ENCODE data around the gene PPCS.

PPCS gene

GRCh38 chr1:42456010-42456753 lies at the start of gene PPCS, which contains the start of gene ZMYND12:
Gene PPCS, plus strand, starts transcription at chr1:42456543. Its CDS starts 23 bp downstream, at chr1:42456566.
Gene ZMYND12, minus strand, starts transcription at chr1:42456022. Its CDS starts 25 bp downstream, at chr1:42455997.
- peak; percentile 72 to 96 (median 80) for DNase-seq
- intact Hi-C loops (cut with DNase I) = loop anchor here (5.0 to 10.0 kb wide), 2 partner anchors 71 to 114 kb away; partner anchors contain the start of gene RIMKLA

GRCh38 chr1:42414551-42415496 lies 41.5 kb upstream of the PPCS start:
- intact Hi-C loops (cut with DNase I) = no loop called here
- DNase-seq = no peak

GRCh38 chr1:42417166-42417565 lies 39.2 kb upstream of the PPCS start:
- intact Hi-C loops (cut with DNase I) = no loop called here
- DNase-seq = no peak

GRCh38 chr1:42418516-42418915 lies 37.8 kb upstream of the PPCS start:
- intact Hi-C loops (cut with DNase I) = no loop called here
- DNase-seq = no peak

- intact Hi-C loops (cut with DNase I) = no loop called here
- DNase-seq = peak in 7 of 10 donors; percentile 13 to 81 (median 32)
These were observed 37.1 kb upstream of the PPCS start for GRCh38 chr1:42419126-42419821.

- intact Hi-C loops (cut with DNase I) = no loop called here
- peak in 8 of 10 donors; percentile 23 to 89 (median 57) for DNase-seq
These were observed 36.2 kb upstream of the PPCS start for GRCh38 chr1:42420121-42420520.

- DNase-seq = peak in 9 of 10 donors; percentile 24 to 93 (median 56)
- intact Hi-C loops (cut with DNase I) = no loop called here
These were observed 35.3 kb upstream of the PPCS start for GRCh38 chr1:42420911-42421585.

GRCh38 chr1:42422737-42423136 lies 33.6 kb upstream of the PPCS start:
- intact Hi-C loops (cut with DNase I) = no loop called here
- peak in 1 of 10 donors; percentile 12 for DNase-seq

- no peak for DNase-seq
- intact Hi-C loops (cut with DNase I) = no loop called here
These were observed 32.7 kb upstream of the PPCS start for GRCh38 chr1:42423681-42424080.

GRCh38 chr1:42424201-42424600 lies 32.1 kb upstream of the PPCS start:
- intact Hi-C loops (cut with DNase I) = no loop called here
- no peak for DNase-seq

- DNase-seq = no peak
- intact Hi-C loops (cut with DNase I) = no loop called here
These were observed 29.1 kb upstream of the PPCS start for GRCh38 chr1:42427240-42427639.

GRCh38 chr1:42429603-42430002 lies 26.7 kb upstream of the PPCS start:
- intact Hi-C loops (cut with DNase I) = no loop called here
- no peak for DNase-seq

GRCh38 chr1:42430286-42431135 lies 25.8 kb upstream of the PPCS start:
- DNase-seq = no peak
- intact Hi-C loops (cut with DNase I) = no loop called here

- no peak for DNase-seq
- intact Hi-C loops (cut with DNase I) = no loop called here
These were observed 24.8 kb upstream of the PPCS start for GRCh38 chr1:42431514-42431913.

GRCh38 chr1:42432714-42433113 lies 23.6 kb upstream of the PPCS start:
- intact Hi-C loops (cut with DNase I) = no loop called here
- DNase-seq = no peak

- no peak for DNase-seq
- intact Hi-C loops (cut with DNase I) = no loop called here
These were observed 23.0 kb upstream of the PPCS start for GRCh38 chr1:42433369-42433768.

- DNase-seq = no peak
- intact Hi-C loops (cut with DNase I) = no loop called here
These were observed 22.0 kb upstream of the PPCS start for GRCh38 chr1:42434340-42434739.

GRCh38 chr1:42439940-42440339 lies 16.4 kb upstream of the PPCS start:
- no peak for DNase-seq
- intact Hi-C loops (cut with DNase I) = no loop called here

- DNase-seq = no peak
- intact Hi-C loops (cut with DNase I) = no loop called here
These were observed 13.7 kb upstream of the PPCS start for GRCh38 chr1:42442662-42443061.
